Activated gamma-delta T cell treated with Interleukin-2 at 50 U/mL for 16 hours (primary cell): ENCODE data around the gene NECTIN4.
A peak's percentile ranks its signal among the peaks of the same experiment; 100 is the strongest.
"Not testable (repeated sequence)": the region's sequence is repeated elsewhere in the genome, so short reads cannot be mapped to it uniquely, and the experiment has no call there.

Experiments used
- DNase-seq: peaks from one replicate; pipeline ENCODE4 v3.0.0-alpha.2; 2020

NECTIN4 gene

DNA sequence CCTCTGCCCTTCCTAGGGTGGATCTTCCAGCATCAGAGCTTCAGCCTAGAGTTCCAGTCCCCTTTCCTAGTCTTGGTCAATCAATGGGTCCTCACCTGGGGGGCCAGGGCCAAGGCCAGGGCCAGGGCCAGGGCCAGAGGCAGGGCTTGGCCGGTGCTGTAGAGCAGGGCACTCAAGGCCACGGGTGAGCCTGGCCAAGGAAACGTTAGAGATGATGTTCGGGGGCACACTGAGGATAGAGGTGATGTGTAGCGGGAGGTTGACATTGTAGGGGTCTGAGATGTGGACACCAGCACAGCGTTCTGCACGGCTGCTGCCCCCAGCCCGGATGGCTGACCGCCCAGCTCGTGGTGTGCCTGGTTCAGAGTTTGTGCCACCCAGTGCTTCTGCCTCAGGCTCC lies 38.1 kb downstream of the NECTIN4 start:
- DNase-seq: no peak

DNA sequence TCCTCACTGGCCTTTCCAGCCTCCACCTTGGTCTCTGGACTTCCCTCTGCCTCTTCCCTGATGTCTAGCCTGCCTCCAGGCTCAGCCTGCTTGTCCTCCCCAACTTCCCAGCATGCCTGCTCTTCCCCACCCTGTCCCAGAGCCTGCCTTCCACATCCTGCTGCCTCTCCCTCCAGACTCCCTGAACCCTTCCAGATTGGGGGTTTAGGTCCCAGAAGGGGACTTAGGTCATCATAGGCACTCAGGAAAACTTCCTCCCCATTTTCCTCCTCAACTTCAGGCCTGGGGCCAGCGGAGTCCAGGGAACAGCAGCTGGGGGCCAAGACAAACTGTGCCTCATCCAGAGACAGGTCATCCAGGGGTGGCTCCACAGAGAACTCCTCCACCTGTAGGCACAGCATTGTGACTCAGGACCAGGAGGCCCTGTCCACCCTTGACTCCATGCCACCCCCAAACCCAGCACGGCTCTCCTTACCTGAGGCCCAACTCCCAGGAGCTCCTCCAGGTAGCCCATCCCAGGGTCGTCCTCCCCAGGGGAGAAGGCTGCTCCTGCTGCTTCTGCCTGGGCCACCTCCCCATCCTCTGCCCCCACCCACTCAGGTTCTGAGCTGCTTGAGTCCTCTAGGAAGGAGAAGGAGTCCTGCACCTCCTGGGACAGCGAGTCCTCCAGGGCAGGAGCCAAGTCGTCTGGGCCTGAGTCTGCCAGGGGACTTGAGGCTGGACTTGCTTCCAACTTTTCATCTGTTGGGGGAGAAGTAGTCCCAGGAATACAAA lies 40.2 kb downstream of the NECTIN4 start:
- no peak for DNase-seq

DNA sequence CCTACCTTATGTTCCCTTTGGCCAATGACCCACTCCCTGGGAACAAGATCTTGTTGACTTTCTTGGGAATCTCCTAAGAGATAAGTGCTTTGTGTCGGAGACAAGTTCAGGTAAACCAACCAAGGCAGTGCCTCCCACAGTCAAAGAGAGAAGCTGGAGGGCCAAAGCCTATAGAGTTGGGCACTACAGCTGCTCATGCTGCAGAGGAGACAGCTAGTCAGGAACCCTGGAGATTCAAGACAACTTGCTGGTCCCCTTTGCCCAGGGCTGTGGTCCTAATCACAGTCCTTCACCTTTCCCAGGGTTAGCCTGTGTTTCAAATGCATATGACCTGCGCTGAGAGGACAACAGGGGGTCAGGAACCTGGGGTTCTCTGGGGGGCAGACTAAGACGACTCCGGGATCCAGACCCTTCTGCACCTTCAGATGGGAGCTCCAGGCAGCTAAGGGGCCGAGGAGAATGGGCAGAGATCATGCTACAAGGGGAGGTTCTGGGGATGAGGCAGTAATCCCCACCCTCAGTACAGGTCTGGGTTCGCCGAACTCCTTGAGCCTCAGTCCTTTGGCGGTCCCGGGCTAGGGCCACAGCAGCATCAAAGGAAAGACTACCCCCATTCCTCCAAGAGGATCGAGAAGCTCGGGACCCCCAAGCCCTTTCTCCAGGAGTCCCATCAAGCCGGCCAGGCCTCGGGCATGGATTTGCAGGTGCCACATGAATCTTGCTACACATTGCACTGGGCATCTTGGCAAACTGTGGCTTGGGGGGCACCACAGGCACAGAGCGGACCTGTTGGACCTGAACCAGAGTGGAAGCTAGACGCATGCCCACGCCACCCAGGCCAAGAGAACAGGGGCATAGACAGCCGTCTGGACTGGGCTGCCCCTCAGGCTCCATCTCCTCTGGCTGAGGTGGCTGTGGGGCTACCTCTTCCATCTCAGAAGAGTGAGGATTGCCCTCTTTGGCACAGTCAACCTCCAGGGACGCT lies 41.6 kb downstream of the NECTIN4 start:
- no peak for DNase-seq

DNA sequence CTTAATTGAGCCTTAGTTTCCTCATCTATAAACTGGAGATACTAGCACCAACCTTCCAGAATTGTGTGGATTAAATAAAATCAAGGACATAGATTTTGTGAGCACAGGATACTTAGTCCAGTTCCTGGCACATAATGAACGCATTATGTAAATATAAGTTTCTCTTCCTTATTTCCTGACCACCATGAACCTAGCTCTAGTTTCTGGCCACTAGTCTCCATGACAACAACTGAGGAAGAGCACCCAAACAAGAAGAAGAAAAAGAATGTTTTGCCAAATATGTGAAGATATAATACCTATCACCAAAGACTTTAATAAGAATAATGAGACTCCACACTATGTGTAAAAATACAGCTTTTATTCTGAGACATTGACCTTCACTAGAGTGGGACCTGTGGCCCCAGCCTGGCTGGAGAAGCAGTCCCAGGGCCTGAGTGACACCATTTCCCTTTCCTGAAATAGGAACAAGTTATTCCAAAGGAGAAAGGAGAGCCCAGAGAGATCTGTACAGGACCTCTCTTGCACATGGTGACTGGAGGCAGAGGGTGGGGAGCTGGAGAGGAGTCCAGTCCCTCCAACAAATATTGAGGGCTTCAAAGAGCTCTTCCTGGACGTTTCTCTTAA lies 42.6 kb downstream of the NECTIN4 start:
- no peak for DNase-seq

DNA sequence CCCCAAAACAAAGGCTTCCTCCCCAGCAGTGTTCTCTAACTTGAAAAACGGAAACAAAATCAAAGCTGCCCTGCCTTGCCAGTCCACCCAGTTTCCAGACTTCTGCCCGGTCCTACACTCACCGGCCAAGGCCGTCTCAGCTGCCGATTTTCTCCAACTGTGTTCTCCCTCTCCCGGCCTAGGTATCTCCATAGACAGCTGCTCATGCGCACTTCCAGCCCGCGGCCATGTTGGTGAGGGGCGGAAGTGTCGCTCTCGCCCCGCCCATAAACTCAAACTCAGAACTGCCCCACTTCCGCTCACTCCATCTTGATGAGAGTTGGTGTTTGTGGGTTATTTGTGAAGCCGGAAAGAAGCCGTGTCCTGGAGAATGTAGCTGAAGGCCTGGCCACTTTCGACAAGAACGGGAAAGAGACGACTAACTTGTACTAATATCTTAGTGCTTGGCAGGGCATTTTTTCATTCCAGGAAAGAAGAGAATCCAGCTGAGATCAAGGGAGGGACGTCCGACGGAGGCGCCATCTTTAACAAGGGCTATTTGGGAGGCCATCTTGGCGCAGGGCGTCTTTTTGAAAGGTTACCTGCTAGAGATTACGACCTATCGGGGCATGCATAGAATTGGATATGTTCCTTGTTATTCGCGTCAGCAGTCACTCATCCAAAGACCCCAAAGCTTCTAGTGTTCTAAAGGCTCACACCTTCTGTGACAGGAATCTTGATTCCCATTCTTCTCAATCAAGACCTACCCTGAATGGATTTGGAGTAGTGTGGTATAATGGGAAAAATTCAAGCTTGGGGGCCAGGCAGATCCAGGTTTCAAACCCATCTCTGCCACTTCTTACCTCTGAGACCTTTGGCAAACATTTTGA lies 43.4 kb downstream of the NECTIN4 start, which contains the start of gene USF1:
Gene USF1, minus strand, starts transcription at position 242 of the 869 bp plus-strand sequence. CDS start 2,702 bp downstream, outside the sequence.
- peak; percentile 90 for DNase-seq

DNA sequence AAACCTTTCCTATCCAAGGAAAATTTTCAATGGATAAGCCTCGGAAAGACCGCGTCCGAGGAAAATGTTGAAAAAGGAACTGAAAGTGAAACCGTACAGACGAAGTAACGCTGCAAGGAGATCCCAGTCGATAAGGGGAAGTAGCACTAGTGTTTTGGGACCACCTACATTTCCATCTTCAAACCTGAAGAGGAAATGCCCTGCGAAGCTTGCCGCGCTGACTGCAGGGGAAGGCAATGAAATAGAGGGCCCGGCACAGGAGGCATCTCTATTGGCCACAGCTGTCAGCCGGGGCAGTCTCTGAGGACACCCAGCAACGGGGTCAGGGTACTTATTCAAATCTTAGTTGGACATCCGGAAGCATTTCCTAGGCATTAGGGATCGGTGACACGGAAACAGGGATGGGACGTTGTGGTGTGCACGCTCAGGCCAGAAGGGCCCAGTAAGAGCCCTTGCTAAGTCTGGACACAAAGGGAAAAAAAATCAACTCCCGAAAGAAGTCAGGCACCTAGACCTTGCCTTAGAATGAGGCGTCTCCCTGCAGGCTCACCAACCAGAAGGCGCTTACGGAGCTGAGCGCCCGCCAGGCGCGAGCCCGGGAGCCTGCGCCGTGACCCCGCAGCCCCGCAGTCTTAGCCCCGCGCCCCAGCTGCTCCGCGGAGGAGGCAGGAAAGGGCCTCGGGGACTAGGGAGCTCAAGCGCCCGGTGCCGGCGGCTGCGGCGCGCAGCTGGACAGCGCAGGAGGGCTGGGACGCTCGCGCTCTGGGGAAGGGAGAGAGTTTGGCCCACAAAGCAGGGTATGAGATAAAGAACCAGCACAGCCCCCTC lies 44.2 kb downstream of the NECTIN4 start:
- DNase-seq: peak; percentile 51

DNA sequence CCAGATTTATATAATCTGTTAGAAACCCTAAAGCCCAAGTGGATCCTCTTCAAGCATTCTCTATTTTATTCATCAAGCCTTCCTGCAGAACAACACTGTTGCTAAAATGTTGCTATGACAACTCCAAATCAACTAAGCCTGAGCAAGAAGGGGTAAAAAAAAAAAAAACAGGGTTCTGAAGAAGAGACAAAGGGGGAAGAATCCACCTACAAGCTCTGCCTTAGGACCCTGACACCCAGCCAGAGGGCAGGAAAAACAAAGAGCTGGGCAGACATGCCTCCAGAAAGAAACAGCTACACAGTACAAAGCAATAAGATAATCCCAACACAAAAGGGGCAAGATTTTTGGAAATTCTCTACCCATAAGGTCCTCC lies 44.8 kb downstream of the NECTIN4 start:
- DNase-seq: no peak

DNA sequence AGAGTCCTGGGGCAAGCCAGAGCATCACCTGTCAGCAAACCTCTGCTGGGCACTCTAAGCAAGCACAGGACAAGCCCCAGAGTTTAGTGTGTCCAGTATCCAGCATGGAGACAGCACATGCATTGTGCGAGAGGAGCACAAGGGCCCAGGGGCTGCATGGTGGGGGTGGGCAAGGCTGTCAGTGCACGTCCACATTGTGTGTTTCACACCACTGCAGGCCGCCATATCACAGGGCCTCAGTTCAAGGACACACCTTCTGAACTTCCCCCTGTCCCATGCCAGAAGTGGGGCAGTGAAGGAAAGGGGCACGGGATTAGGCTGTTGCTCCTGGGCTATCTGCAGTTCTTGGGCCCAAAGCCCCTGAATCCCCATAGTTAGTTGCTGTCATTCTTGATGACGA lies 49.8 kb downstream of the NECTIN4 start:
- no peak for DNase-seq

DNA sequence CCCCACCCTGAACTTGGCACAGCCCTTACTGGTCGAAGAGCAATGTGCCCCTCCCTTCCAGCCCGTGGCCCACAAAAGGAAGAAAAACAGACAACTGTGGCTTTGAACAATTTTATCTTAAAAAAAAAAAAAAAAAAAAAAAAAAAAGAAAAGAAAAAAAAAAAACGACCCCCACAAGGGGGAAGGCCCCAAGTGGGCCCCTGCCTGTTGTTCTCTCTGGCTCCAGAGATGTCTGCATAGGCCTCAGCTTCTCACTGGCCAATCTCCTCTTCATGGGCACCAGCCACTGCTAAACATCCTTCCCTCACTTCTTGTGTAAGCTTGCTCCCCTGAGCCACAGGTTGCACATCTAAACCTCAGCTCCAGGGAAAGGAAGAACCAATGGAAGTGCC lies 50.2 kb downstream of the NECTIN4 start:
- DNase-seq: no peak

DNA sequence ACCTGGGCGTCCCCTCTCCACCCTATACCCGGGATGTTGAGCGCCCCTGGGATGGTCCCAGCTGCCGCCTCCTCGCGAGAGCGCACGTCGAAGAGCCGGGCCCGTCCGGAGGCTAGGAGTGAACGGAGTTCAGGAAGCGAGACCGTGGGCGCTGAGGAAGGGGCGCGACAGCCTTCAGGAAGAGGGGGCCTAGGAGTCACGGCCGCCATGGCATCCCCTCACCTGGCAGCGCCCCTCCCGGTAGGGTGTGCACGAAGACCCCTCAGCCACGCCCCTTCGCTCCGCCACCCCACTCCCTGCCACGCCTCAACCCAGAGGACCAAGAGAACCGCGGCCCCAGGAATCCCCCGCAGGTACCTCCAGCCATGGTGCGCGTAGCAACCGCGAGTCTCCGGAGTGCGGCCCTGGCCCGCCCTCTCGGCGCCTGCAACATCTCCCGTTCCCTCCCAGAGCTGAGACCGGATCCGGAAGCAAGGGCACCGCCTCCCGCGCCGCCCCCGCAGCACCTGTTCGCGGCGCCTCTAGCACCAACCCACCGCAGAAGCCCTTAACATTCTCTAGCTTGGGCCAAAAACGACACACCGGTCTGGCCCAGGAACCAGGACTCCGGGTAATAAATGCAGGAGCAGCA lies 50.7 kb downstream of the NECTIN4 start, which contains the start of gene TSTD1:
Gene TSTD1, minus strand, starts transcription at position 442 of the 631 bp plus-strand sequence. Its CDS starts 75 bp downstream, at position 367.
- peak; percentile 83 for DNase-seq

DNA sequence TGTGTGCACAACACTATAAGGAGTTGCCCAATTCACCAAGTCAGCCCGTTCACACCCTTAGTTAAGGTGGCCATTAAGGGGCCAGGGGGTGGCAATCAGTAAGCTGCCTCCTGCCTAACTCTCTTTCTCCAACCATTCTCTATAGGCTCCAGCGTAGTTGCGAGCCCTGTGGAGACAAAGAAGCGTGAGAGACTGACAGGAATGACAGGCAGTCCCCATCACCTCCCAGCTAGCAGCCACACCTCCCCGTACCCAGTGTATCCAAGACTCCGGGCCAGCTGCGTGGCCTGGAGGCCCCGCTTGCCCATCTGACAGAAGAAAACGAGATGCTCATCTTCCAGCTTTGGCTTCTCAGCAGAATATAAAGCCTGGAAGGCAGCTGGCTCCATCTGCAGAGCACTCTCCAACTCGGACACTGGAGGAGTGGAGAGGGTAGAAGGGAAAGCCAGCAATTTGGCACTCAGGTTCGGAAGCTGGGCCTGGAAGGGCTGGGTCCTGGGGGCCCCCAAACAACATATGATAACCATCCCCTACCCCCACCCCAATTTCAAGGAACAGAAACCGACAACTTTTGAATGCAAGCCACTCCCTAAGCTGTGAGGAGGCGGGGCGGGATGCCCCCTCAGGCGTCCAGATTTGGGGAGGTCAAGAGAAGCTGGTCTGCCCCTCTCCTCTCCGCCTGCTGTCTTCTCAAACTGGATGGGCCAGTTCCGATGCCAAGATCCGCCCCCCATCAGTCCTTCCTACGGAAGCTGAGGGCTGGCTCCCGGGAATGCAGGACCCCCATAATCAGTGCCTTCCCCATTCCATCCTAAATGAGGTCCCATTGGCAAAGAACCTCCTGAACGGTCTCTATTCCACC lies 51.5 kb downstream of the NECTIN4 start:
- no peak for DNase-seq

DNA sequence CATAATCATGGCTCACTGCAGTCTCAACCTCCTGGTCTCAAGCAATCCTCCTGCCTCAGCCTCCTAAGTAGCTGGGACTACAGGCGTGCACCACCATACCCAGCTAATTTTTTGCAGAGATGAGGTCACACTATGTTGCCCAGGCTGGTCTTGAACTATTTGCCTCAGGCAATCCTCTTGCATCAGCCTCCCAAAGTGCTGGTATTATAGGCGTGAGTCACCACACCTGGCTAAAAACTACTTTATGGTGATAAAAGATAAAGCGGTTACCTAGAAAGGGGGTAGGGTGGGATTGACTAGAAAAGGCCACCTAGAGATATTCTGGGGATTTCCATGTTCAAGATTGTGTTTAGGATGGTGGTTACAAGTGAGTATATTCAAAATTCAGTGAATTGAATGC lies 55.6 kb downstream of the NECTIN4 start:
- no peak for DNase-seq

DNA sequence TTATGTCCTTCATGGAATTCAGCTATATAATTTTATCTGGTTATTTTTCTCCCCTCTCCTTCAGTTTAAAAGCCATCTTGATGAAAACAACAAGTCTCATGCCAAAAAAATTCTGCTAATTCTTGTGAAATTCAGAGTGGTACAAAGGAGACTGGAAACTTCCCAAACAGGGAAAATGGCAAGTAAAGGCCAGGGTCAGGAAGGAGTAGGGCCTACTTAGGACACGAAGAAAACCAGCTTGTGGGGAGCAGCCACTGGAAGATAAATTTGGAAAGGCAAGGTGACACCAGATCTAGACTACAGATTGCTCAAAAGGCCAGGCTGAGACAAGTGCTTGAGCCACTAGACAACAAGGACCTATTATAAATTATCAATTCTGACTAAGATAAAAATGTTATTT lies 56.9 kb downstream of the NECTIN4 start:
- no peak for DNase-seq

DNA sequence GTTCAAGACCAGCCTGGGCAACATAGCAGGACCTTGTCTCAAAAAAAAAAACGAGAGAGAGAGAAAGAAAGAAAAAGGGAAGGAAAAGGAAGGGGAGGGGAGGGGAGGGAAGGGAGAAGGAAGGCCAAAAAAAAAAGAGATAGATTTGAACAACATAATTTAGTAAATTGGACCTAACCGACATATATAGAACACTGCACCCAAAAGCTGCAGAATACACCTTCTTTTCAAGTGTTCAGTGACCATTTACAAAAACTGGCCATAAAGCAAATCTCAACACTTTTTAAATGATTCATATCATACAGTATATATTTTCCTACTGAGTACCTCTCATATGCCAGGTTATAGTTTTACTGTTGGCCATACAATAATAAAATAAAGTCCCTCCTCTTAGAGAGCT lies 57.5 kb downstream of the NECTIN4 start:
- no peak for DNase-seq

DNA sequence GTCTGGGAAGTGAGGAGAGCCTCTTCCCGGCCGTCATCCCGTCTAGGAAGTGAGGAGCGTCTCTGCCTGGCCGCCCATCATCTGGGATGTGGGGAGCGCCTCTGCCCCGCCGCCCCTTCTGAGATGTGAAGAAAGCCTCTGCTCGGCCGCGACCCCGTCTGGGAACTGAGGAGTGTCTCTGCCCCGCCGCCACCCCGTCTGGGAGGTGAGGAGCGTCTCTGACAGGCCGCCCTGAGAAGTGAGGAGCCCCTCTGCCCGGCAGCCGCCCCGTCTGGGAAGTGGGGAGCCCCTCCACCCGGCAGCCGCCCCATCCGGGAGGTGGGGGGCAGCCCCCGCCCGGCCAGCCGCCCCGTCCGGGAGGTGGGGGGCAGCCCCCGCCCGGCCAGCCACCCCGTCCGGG lies 59.9 kb downstream of the NECTIN4 start:
- not testable (repeated sequence) for DNase-seq

DNA sequence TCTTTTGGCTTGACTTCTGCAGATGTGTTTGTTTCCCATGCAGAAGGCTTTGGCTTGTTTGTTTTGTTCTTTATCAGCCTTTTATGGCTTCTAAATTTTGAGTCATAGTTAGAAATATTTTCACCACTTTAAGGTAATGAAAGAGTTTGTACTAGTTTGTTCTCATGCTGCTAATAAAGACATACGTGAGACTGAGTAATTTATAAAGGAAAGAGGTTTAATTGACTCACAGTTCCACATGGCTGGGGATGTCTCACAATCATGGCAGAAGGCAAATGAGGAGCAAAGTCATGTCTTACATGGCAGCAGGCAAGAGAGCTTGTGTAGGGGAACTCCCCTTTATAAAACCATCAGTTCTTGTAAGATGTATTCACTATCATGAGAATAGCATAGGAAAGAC lies 62.4 kb downstream of the NECTIN4 start:
- not testable (repeated sequence) for DNase-seq

DNA sequence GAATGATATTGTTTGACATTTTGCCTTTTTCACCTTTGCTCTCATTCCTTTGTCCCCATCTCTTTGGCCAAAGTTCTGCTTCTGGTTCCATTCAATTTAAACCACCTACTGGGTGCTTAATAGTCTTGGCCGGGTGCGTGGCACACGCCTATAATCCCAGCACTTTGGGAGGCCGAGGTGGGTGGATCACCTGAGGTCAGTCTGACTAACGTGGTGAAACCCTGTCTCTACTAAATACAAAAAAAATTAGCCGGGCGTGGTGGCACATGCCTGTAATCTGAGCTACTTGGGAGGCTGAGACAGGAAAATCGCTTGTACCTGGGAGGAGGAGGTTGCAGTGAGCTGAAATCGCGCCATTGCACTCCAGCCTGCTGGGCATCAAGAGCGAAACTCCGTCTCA lies 66.9 kb downstream of the NECTIN4 start:
- DNase-seq: not testable (repeated sequence)

DNA sequence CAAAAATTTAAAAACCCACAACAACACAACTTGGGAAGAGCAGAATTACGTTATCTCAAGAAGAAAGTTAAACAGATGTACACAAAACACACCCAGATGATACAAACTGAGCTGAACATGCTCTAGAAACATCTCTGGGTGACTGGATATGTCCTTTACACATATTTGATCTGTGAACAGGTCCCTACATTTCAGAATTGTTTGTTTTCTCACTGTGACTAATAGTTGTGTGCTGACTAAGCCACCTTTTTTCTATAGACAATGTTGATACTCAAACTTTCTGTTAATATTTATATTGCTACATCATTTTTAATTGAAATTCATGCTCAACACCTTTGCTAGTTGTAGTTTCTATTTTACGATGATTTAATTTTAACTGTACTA lies 67.4 kb downstream of the NECTIN4 start:
- no peak for DNase-seq

DNA sequence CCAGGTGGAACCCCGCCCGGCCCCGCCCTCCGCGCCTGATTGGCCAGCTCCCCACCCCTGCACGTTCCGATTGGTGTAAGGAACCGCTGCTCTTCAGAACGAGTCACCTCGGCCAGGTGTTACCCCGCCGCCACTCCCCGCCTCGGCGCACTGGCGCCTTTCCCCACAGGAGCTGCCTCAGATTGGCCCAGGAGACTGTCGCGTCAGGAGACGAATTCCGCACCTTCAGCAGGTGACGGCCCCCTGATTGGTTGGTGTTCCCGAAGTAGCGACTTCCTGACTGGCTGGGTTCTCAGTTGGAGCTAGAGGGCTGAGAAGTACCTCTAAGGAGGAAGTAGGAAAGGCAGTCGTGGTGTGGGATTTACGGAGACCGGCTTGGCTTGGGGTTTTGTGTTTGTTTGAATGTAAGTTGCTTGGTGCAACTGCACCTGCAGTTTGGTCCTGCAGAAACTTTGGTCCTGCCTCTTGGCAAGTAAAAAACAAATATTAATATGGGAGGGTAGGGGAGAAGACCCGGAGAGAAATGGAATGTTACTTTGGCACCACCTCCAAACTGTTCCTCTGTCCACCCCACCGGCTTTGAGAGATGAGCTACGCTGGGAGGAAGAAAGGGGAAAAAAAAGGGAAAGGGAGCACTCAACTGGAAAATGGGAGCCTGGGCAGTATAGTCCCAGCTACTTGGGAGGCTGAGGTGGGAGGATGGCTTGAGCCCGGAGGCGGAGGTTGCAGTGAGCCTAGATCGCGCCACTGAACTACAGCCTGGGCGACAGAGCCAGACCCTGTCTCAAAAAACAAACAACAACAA lies 68.0 kb downstream of the NECTIN4 start:
- DNase-seq: peak; percentile 85
